CD4-positive, alpha-beta T cell (primary cell): Measurements from ENCODE around the gene NKIRAS2. TPM values are rescaled to one million over a fixed set of nuclear protein-coding genes. Genes with fewer than 3 reads are reported as not detected.
A peak's percentile ranks its signal among the peaks of the same experiment; 100 is the strongest.
"Not testable (repeated sequence)": the region's sequence is repeated elsewhere in the genome, so short reads cannot be mapped to it uniquely, and the experiment has no call there.

Experiments
- ATAC-seq: fragments of 200-7000 bp; cut with Tn5 transposase; one replicate; pipeline ENCODE4 v1.10.0; 2022; ENCODE audit warnings: mild to moderate bottlenecking; ENCODE audit not compliant: poor library complexity
- CTCF ChIA-PET: fragments of 350-600 bp; sonication (Branson Sonifier 250); formaldehyde crosslinking; loops from one replicate; lab custom pipeline; 2021; ENCODE audit warnings: antibody characterized with exemption, inconsistent platforms; lab: Charles Lee
- POLR2A ChIA-PET: fragments of 350-600 bp; sonication (Branson Sonifier 250); formaldehyde crosslinking; loops from one replicate; lab custom pipeline; 2021; ENCODE audit warnings: antibody characterized with exemption, inconsistent platforms; lab: Charles Lee
- DNase-seq, 14 experiments: peaks; one replicate each; pipeline ENCODE4 v3.0.0-alpha.2; 2013 to 2020; ENCODE audit warnings: mixed read lengths in 2 of 14
- H3K27ac ChIP-seq, 2 donors: one replicate each; pipeline versions ENCODE4 v1.5.1 to v1.7.0; 2013; ENCODE audit warnings: low read length in 2 of 2, low read depth in 1 of 2, mild to moderate bottlenecking in 1 of 2
- H3K27me3 ChIP-seq, 2 experiments: 1 replicate in 1 of 2; 2 replicates in 1 of 2; pipeline versions ENCODE4 v1.6.1 to v1.7.0; 2013; ENCODE audit warnings: low read length in 2 of 2, control low read depth in 1 of 2, mild to moderate bottlenecking in 1 of 2, moderate library complexity in 1 of 2; ENCODE audit not compliant: insufficient read depth in 2 of 2, control insufficient read depth in 1 of 2
- H3K36me3 ChIP-seq: one replicate; pipeline ENCODE4 v1.6.1; 2013; ENCODE audit warnings: low read length, control low read depth; ENCODE audit not compliant: insufficient read depth
- H3K4me1 ChIP-seq: one replicate; pipeline ENCODE4 v1.6.1; 2013; ENCODE audit warnings: low read length, control low read depth; ENCODE audit not compliant: insufficient read depth
- H3K4me3 ChIP-seq: one replicate; pipeline ENCODE4 v1.5.1; 2013; ENCODE audit warnings: mild to moderate bottlenecking, low read length, moderate library complexity
- H3K9me3 ChIP-seq, 2 experiments: 1 replicate in 1 of 2; 2 replicates in 1 of 2; pipeline versions ENCODE4 v1.6.1 to v1.7.0; 2013; ENCODE audit warnings: low read length in 2 of 2, mild to moderate bottlenecking in 2 of 2, control low read depth in 1 of 2, moderate library complexity in 1 of 2; ENCODE audit not compliant: control insufficient read depth in 1 of 2, insufficient read depth in 1 of 2
- H3K27ac Mint-ChIP-seq: one replicate; pipeline ENCODE4 v1.8.0; 2020; ENCODE audit warnings: mixed read lengths
- H3K27me3 Mint-ChIP-seq: one replicate; pipeline ENCODE4 v1.8.0; 2021; ENCODE audit warnings: mixed read lengths
- H3K36me3 Mint-ChIP-seq: one replicate; pipeline ENCODE4 v1.8.0; 2021; ENCODE audit warnings: low read depth, mixed read lengths
- H3K4me1 Mint-ChIP-seq: one replicate; pipeline ENCODE4 v1.8.0; 2021; ENCODE audit warnings: low read depth, mixed read lengths
- H3K4me3 Mint-ChIP-seq: one replicate; pipeline ENCODE4 v1.8.0; 2020; ENCODE audit warnings: mild to moderate bottlenecking, mixed read lengths
- H3K9me3 Mint-ChIP-seq: one replicate; pipeline ENCODE4 v1.8.0; 2020; ENCODE audit warnings: mixed read lengths
- CTCF ChIP-seq: fragments of 200-600 bp; IDR thresholded peaks from one replicate; pipeline ENCODE4 v1.8.0; 2022; ENCODE audit warnings: antibody characterized with exemption, mild to moderate bottlenecking
- intact Hi-C, 2 experiments: fragments of 100-400 bp; cut with DNase I in 1 of 2; cut with micrococcal nuclease in 1 of 2; formaldehyde crosslinking; loops; one replicate each; pipeline versions ENCODE4 v1.15.1 to v1.9.0; 2023 to 2025; cut with DNase I, micrococcal nuclease
- total RNA-seq, 174 experiments: library from RNA in 2 of 174; stranded (reverse) in 2 of 174; gene quantifications; one replicate each; pipeline ENCODE4 v1.2.3 and lab custom pipeline; 2021 to 2026

Gene NKIRAS2
- total RNA-seq, 2 experiments from 2014 or later, result 12.5 to 12.9 TPM

- peaks cover 17% of the 10 kb centered on the region for H3K36me3 ChIP-seq
- H3K4me1 ChIP-seq, result peaks cover 55% of the 10 kb centered on the region
- intact Hi-C loops, result no loop called here
- H3K4me3 ChIP-seq, result no peak overlapping the region
- Mint-ChIP-seq H3K4me1 (peaks cover 61% of the 10 kb centered on the region), H3K27me3 (no peaks in the 10 kb centered on the region), H3K4me3 (peak overlapping the region; percentile 25), H3K27ac (peak overlapping the region; percentile 10), H3K9me3 (no peaks in the 10 kb centered on the region), H3K36me3 (peaks cover 42% of the 10 kb centered on the region)
- ATAC-seq (no peak), DNase-seq (peak in 1 of 14 experiments; percentile 22)
- no peaks in the 10 kb centered on the region for H3K9me3 ChIP-seq
- TF ChIP-seq CTCF, result no peak
- ChIA-PET CTCF (no interaction called here), POLR2A (no interaction called here)
- no peak overlapping the region for H3K27ac ChIP-seq
- H3K27me3 ChIP-seq, result no peaks in the 10 kb centered on the region
Measured at GRCh38 chr17:42010898-42011516, 8.9 kb upstream of the NKIRAS2 start.

GRCh38 chr17:42012363-42012762 is 7.5 kb upstream of the NKIRAS2 start:
- H3K9me3 ChIP-seq, H3K4me3 ChIP-seq, DNase-seq, POLR2A ChIA-PET, intact Hi-C loops, H3K27ac Mint-ChIP-seq, H3K27me3 Mint-ChIP-seq, H3K27ac ChIP-seq, H3K27me3 ChIP-seq, H3K9me3 Mint-ChIP-seq, ATAC-seq: not testable (repeated sequence)
- CTCF ChIA-PET, result interaction anchor here (1.1 kb wide), 1 partner anchor 49 kb away, joined by 3 read pairs; no protein-coding TSS in a partner anchor
- H3K36me3 Mint-ChIP-seq, result peaks cover 50% of the 10 kb centered on the region
- Histone ChIP-seq H3K36me3 (peaks cover 17% of the 10 kb centered on the region), H3K4me1 (peaks cover 61% of the 10 kb centered on the region)
- peak overlapping the region; percentile 7 for H3K4me3 Mint-ChIP-seq
- H3K4me1 Mint-ChIP-seq, result peaks cover 70% of the 10 kb centered on the region

- H3K27me3 Mint-ChIP-seq, H3K27ac ChIP-seq, ATAC-seq, POLR2A ChIA-PET, DNase-seq, CTCF ChIA-PET, intact Hi-C loops, H3K4me3 ChIP-seq, H3K27me3 ChIP-seq, H3K9me3 ChIP-seq, H3K9me3 Mint-ChIP-seq: not testable (repeated sequence)
- Mint-ChIP-seq H3K36me3 (peaks cover 49% of the 10 kb centered on the region), H3K27ac (peak overlapping the region; percentile 12), H3K4me3 (peak overlapping the region; percentile 11), H3K4me1 (peaks cover 83% of the 10 kb centered on the region)
- peaks cover 70% of the 10 kb centered on the region for H3K4me1 ChIP-seq
- peaks cover 16% of the 10 kb centered on the region for H3K36me3 ChIP-seq
Measured at GRCh38 chr17:42013740-42014139, 6.2 kb upstream of the NKIRAS2 start.

GRCh38 chr17:42016411-42016831 is 3.5 kb upstream of the NKIRAS2 start:
- peak in 4 of 14 experiments; percentile 18 to 39 (median 28) for DNase-seq
- Histone ChIP-seq H3K4me1 (peaks cover 76% of the 10 kb centered on the region), H3K27me3 (no peaks in the 10 kb centered on the region), H3K9me3 (no peaks in the 10 kb centered on the region), H3K4me3 (peak overlapping the region; percentile 100), H3K27ac (peak overlapping the region; percentile 93 to 94), H3K36me3 (peaks cover 7% of the 10 kb centered on the region)
- ChIA-PET POLR2A (interaction anchor here (0.8 to 6.3 kb wide), 14 partner anchors 10 to 593 kb away, joined by 3 to 81 read pairs (median 6); partner anchors contain the start of genes CNP, DHX58, KAT2A and KCNH4), CTCF (interaction anchor here (1.0 to 1.3 kb wide), 3 partner anchors 27 to 86 kb away, joined by 3 to 4 read pairs (median 3); partner anchors contain the start of gene ODAD4)
- no peak for TF ChIP-seq CTCF
- Mint-ChIP-seq H3K27ac (peak overlapping the region; percentile 98), H3K36me3 (peaks cover 37% of the 10 kb centered on the region), H3K27me3 (no peaks in the 10 kb centered on the region), H3K9me3 (no peaks in the 10 kb centered on the region), H3K4me1 (peaks cover 79% of the 10 kb centered on the region), H3K4me3 (peak overlapping the region; percentile 100)
- no peak for ATAC-seq
- intact Hi-C loops, result loop anchor here (2.0 to 5.0 kb wide), 5 partner anchors 49 to 1199 kb away; partner anchors contain the start of genes CNP (in 2 of the 2), ACLY (in 1 of the 2) and ODAD4 (in 1 of the 2)
